GM12878 (cell line): ENCODE data around the gene CREBBP. TPM values are rescaled to one million over a fixed set of nuclear protein-coding genes. Genes with fewer than 3 reads are reported as not detected.
A peak's percentile ranks its signal among the peaks of the same experiment; 100 is the strongest.

Experiments used
- ATAC-seq: fragments of 200-7000 bp; cut with Tn5 transposase; 3 replicates; pipeline ENCODE4 v1.9.1; 2020; ENCODE audit warnings: mild to moderate bottlenecking, moderate library complexity
- BruUV-seq: library from RNA; stranded (reverse); fragments of 400-500 nt; replicated peaks from 2 replicates; lab custom pipeline; 2021; lab: Mats Ljungman, UMichigan
- CTCF ChIA-PET: fragments of 300-600 bp; sonication (Branson Sonifier 250); formaldehyde crosslinking; extraction: SDS; loops from one replicate; lab custom pipeline; 2021; ENCODE audit warnings: inconsistent platforms; lab: Yijun Ruan, JAX
- POLR2A ChIA-PET: fragments of 350-600 bp; formaldehyde crosslinking; extraction: SDS; loops from one replicate; lab custom pipeline; 2021; ENCODE audit warnings: inconsistent platforms; lab: Charles Lee
- RAD21 ChIA-PET: fragments of 300-600 bp; sonication (Branson Sonifier 250); formaldehyde crosslinking; loops from one replicate; lab custom pipeline; 2023; ENCODE audit warnings: antibody characterized with exemption; ENCODE audit not compliant: unreplicated experiment; lab: Charles Lee
- SMC1A ChIA-PET: fragments of 300-600 bp; sonication (Branson Sonifier 250); formaldehyde crosslinking; loops from one replicate; lab custom pipeline; 2023; ENCODE audit not compliant: unreplicated experiment, uncharacterized antibody; lab: Charles Lee
- DNase-seq: peaks from one replicate; pipeline ENCODE4 v3.0.0-alpha.2; 2011; ENCODE audit warnings: low read depth, low spot score
- FAIRE-seq: peaks from 3 replicates; lab custom pipeline; 2011; peaks lifted over from hg19 to GRCh38; lab: Jason Lieb, UNC
- H2AFZ ChIP-seq: 2 replicates; pipeline ENCODE4 v1.6.0; 2011; ENCODE audit warnings: low read depth, low read length, control low read depth; ENCODE audit not compliant: control insufficient read depth
- H3K27ac ChIP-seq: 2 replicates; pipeline ENCODE4 v1.5.1; 2011; ENCODE audit warnings: control low read depth; ENCODE audit not compliant: control insufficient read depth, insufficient read depth
- H3K27me3 ChIP-seq, 2 experiments: replicated peaks in 1 of 2; 2 replicates each; pipeline versions ENCODE4 v1.6.0 to v1.6.1; 2011; ENCODE audit warnings: low read length in 1 of 2; ENCODE audit not compliant: control insufficient read depth in 2 of 2, insufficient read depth in 2 of 2
- H3K36me3 ChIP-seq, 2 experiments: 2 replicates each; pipeline ENCODE4 v1.5.1; 2011; ENCODE audit warnings: low read length in 1 of 2; ENCODE audit not compliant: control insufficient read depth in 2 of 2, insufficient read depth in 2 of 2
- H3K4me1 ChIP-seq: 2 replicates; pipeline ENCODE4 v1.6.1; 2011; ENCODE audit warnings: mild to moderate bottlenecking, low read length, moderate library complexity, mixed read lengths; ENCODE audit not compliant: control insufficient read depth, insufficient read depth
- H3K4me2 ChIP-seq: 2 replicates; pipeline ENCODE4 v1.6.0; 2011; ENCODE audit warnings: control low read depth; ENCODE audit not compliant: control insufficient read depth, insufficient read depth
- H3K4me3 ChIP-seq: fragments of 200-600 bp; sonication (generic); 2 replicates; pipeline ENCODE4 v1.5.1; 2016
- H3K79me2 ChIP-seq: 2 replicates; pipeline ENCODE4 v1.6.0; 2011; ENCODE audit warnings: low read length; ENCODE audit not compliant: control insufficient read depth, insufficient read depth
- H3K9ac ChIP-seq: 2 replicates; pipeline ENCODE4 v1.8.0; 2011; ENCODE audit warnings: low read length, control low read depth, mixed read lengths; ENCODE audit not compliant: control insufficient read depth, insufficient read depth
- H3K9me3 ChIP-seq: replicated peaks from 3 replicates; pipeline ENCODE4 v1.5.1; 2011; ENCODE audit warnings: mild to moderate bottlenecking, low read length; ENCODE audit not compliant: control insufficient read depth, insufficient read depth
- H4K20me1 ChIP-seq: 2 replicates; pipeline ENCODE4 v1.6.0; 2011; ENCODE audit not compliant: control insufficient read depth, insufficient read depth
- BHLHE40 ChIP-seq, 2 experiments: fragments of 450-650 bp in 1 of 2; IDR thresholded peaks; 2 replicates each; pipeline ENCODE4 v1.6.1; 2011 to 2017; ENCODE audit warnings: low read depth in 2 of 2, borderline replicate concordance in 1 of 2, improper control_type of control experiment in 1 of 2, low read length in 1 of 2, mild to moderate bottlenecking in 1 of 2
- CBFB ChIP-seq: IDR thresholded peaks from 2 replicates; pipeline ENCODE4 v1.6.1; 2016; ENCODE audit warnings: antibody characterized with exemption, low read depth
- CHD2 ChIP-seq: IDR thresholded peaks from 2 replicates; pipeline ENCODE4 v1.6.1; 2011; ENCODE audit warnings: low read depth, low read length, improper control_type of control experiment, borderline replicate concordance
- CREM ChIP-seq: IDR thresholded peaks from 2 replicates; pipeline ENCODE4 v1.6.1; 2014; ENCODE audit warnings: antibody characterized with exemption, low read depth
- ESRRA ChIP-seq: IDR thresholded peaks from 2 replicates; pipeline ENCODE4 v1.6.1; 2012; ENCODE audit warnings: mild to moderate bottlenecking, low read length, improper control_type of control experiment
- HSF1 ChIP-seq: fragments of 150-350 bp; IDR thresholded peaks from 2 replicates; pipeline ENCODE4 v1.6.1; 2014; ENCODE audit warnings: mild to moderate bottlenecking, low read depth, low read length
- IKZF2 ChIP-seq, 2 experiments: fragments of 450-650 bp; IDR thresholded peaks; 2 replicates each; pipeline ENCODE4 v1.6.1; 2017; ENCODE audit warnings: mild to moderate bottlenecking in 2 of 2, moderate library complexity in 2 of 2
- NFIC ChIP-seq: IDR thresholded peaks from 2 replicates; pipeline ENCODE4 v1.6.1; 2012; ENCODE audit warnings: low read depth, mild to moderate bottlenecking, inconsistent platforms, low read length, moderate library complexity
- PAX5 ChIP-seq: IDR thresholded peaks from 2 replicates; pipeline ENCODE4 v1.6.1; 2011; ENCODE audit warnings: low read depth, low read length, borderline replicate concordance
- PBX3 ChIP-seq: IDR thresholded peaks from 2 replicates; pipeline ENCODE4 v1.6.1; 2011; ENCODE audit warnings: mild to moderate bottlenecking, low read depth, low read length, moderate library complexity; ENCODE audit not compliant: insufficient replicate concordance
- PKNOX1 ChIP-seq: fragments of 450-650 bp; IDR thresholded peaks from 2 replicates; pipeline ENCODE4 v1.6.1; 2016; ENCODE audit warnings: mild to moderate bottlenecking
- POLR2AphosphoS2 ChIP-seq: IDR thresholded peaks from 2 replicates; pipeline ENCODE4 v1.6.1; 2011; ENCODE audit warnings: low read depth, mild to moderate bottlenecking, low read length, improper control_type of control experiment, moderate library complexity
- REST ChIP-seq: IDR thresholded peaks from 2 replicates; pipeline ENCODE4 v1.6.1; 2012; ENCODE audit warnings: mild to moderate bottlenecking, low read depth, low read length
- TCF3 ChIP-seq: IDR thresholded peaks from 2 replicates; pipeline ENCODE4 v1.6.1; 2012; ENCODE audit warnings: low read depth, mild to moderate bottlenecking, low read length, borderline replicate concordance; ENCODE audit not compliant: insufficient read depth
- YBX1 ChIP-seq: fragments of 450-650 bp; IDR thresholded peaks from 2 replicates; pipeline ENCODE4 v1.6.1; 2016; ENCODE audit warnings: antibody characterized with exemption
- WGBS: methylation state at CpG from one replicate; pipeline ENCODE4 v1.1.6; 2016; ENCODE audit warnings: low lambda C conversion rate; ENCODE audit not compliant: insufficient replicate concordance, insufficient coverage; ENCODE audit errors: missing lambda C conversion rate; 5-methylcytosine and 5-hydroxymethylcytosine counted together
- in situ Hi-C: fragments of 300-500 bp; cut with MboI; formaldehyde crosslinking; loops from 9 replicates; pipeline ENCODE4 v1.14.3; 2018; ENCODE audit warnings: mixed read lengths
- intact Hi-C: fragments of 100-400 bp; cut with micrococcal nuclease; formaldehyde crosslinking; loops from one replicate; pipeline ENCODE4 v1.14.2; 2022; ENCODE audit not compliant: unreplicated experiment
- polyA plus RNA-seq, 11 experiments: library from polyadenylated mRNA; depleted of rRNA in 4 of 11; unstranded in 6 of 11; stranded (reverse) in 5 of 11; fragments of >200 nt; fragmentation: Nextera tagmentation in 4 of 11; fragmentation: Illumina TruSeq in 1 of 11; extraction: Ambion mirVana in 4 of 11; extraction: Trizol in 1 of 11; gene quantifications; 1 replicate in 1 of 11; 2 replicates in 10 of 11; pipeline versions ENCODE4 v1.2.1 to v1.2.3, GENCODE V29; 2011 to 2016; ENCODE audit warnings: inconsistent platforms in 2 of 11, missing spikeins in 2 of 11, low read depth in 1 of 11
- total RNA-seq, 4 experiments: library from RNA; depleted of rRNA in 3 of 4; stranded (reverse); fragments of >200 nt in 3 of 4; fragmentation: Illumina TruSeq in 1 of 4; extraction: Trizol in 1 of 4; gene quantifications; 2 replicates each; pipeline versions ENCODE4 v1.2.1 to v1.2.3, GENCODE V29; 2013 to 2021

Gene CREBBP
- total and polyA plus RNA-seq, 10 of the 15 experiments (the other 5 are each of a cell fraction or from before 2014, with no cell fraction given) = 3.4 to 32.7 (median 7.9) TPM

GRCh38 chr16:3717235-3718018 lies 163.1 kb downstream of the CREBBP start, which contains the start of gene TRAP1:
TRAP1 (minus strand) TSS chr16:3717524; CDS start chr16:3717508, 16 bp downstream.
- under 1% methylated on average over 42 of the region's 95 CpGs for WGBS
- no peak for FAIRE-seq
- Histone ChIP-seq H3K4me3 (peak within 1 kb of the TSS; percentile 80), H3K27me3 (no peaks in the 10 kb centered on the region), H3K79me2 (peaks cover 46% of the 10 kb centered on the region), H2AFZ (peak within 1 kb of the TSS; percentile 97), H4K20me1 (no peaks in the 10 kb centered on the region), H3K27ac (peak within 1 kb of the TSS; percentile 93), H3K9me3 (no peaks in the 10 kb centered on the region), H3K9ac (peak within 1 kb of the TSS; percentile 97), H3K4me2 (peak within 1 kb of the TSS; percentile 99), H3K4me1 (peaks cover 3% of the 10 kb centered on the region), H3K36me3 (peaks cover 0 to 3% of the 10 kb centered on the region in 2 experiments; a peak in 1 of 4 replicates)
- intact Hi-C loops = no loop called here
- no TSS peak for BruUV-seq
- ChIA-PET RAD21 (interaction anchor here (0.6 to 1.7 kb wide), 4 partner anchors 150 to 164 kb away, joined by 3 to 4 read pairs (median 3); partner anchors contain the start of gene CREBBP), POLR2A (interaction anchor here (1.4 kb wide), 1 partner anchor 26 kb away, joined by 4 read pairs; no protein-coding TSS in a partner anchor), CTCF (interaction anchor here (1.2 kb wide), 1 partner anchor 13 kb away, joined by 3 read pairs; no protein-coding TSS in a partner anchor), SMC1A (interaction anchor here (0.9 kb wide), 1 partner anchor 161 kb away, joined by 5 read pairs; no protein-coding TSS in a partner anchor)
- peak; percentile 37 for DNase-seq
- peak; percentile 94 for ATAC-seq
- in situ Hi-C loops = no loop called here
- TF ChIP-seq TCF3 = peak; percentile 65; the same call in 1 of the 2 replicates
- TF ChIP-seq ESRRA = peak; percentile 98
- TF ChIP-seq PAX5 = 0 out of 2 replicates have a peak, but pooled peaks have one; percentile 54
- TF ChIP-seq REST = no peak
- peak; percentile 23 to 46; a peak in 1 of 4 replicates for TF ChIP-seq IKZF2 (IDR thresholded peaks at IDR 0.05)
- peak; percentile 95 for TF ChIP-seq CREM
- no peak for TF ChIP-seq HSF1
- no peak for TF ChIP-seq CBFB
- 0 out of 2 replicates have a peak, but pooled peaks have one; percentile 54 for TF ChIP-seq CHD2
- no peak for TF ChIP-seq PBX3
- no peak; the same call in 1 of the 2 replicates for TF ChIP-seq PKNOX1
- no peak for TF ChIP-seq YBX1
- peak in 1 of 2 experiments; percentile 73; a peak in 2 of 4 replicates for TF ChIP-seq BHLHE40 (IDR thresholded peaks at IDR 0.05; ENCODE audit: borderline replicate concordance in 1 of 2, low read depth in 2 of 2, low read length in 1 of 2)
- no peak for TF ChIP-seq NFIC
- TF ChIP-seq POLR2AphosphoS2 = peak; percentile 88
